ENCODE data around the gene ADARB1.

Gene ADARB1

DNA sequence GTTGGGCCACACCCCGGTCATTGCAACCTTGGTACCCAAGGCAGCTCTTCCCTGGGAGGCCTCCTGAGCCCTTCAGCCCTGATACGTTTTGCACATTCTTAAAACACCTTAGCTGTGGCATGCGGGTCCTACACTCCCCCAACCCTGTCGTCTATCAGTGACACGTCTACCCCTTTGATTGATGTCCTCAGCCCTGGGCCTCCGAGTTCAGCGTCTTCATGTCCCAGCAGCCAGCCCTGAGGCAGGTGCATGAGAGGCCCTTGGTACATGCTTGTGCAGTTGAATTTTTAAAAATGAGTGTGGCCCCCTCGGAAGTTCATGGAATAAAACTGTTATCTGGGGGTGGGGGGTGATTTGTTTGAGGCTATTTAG is 38.9 kb upstream of the ADARB1 start:
- ChIA-PET POLR2A (no interaction called here), CTCF (interaction anchor here (0.6 kb wide), 1 partner anchor 175 kb away, joined by 3 read pairs; no protein-coding TSS in a partner anchor)
- no peak for TF ChIP-seq ZNF747 (tag by site-specific recombination; IDR thresholded peaks at IDR 0.05)
- Histone ChIP-seq H3K4me1 (ENCODE audit: control insufficient read depth, insufficient read depth, low read length) (no peaks in the 10 kb centered on the region), H3K9me3 (ENCODE audit: control insufficient read depth, insufficient read depth, low read depth, low read length) (no peaks in the 10 kb centered on the region), H3K4me3 (ENCODE audit: low read depth, low read length) (no peak overlapping the region), H3K27ac (ENCODE audit: extremely low read depth, low read depth, low read length) (no peak overlapping the region), H3K36me3 (ENCODE audit: control insufficient read depth in 2 of 2, insufficient read depth in 1 of 2, low read length in 2 of 2) (no peaks in the 10 kb centered on the region)

DNA sequence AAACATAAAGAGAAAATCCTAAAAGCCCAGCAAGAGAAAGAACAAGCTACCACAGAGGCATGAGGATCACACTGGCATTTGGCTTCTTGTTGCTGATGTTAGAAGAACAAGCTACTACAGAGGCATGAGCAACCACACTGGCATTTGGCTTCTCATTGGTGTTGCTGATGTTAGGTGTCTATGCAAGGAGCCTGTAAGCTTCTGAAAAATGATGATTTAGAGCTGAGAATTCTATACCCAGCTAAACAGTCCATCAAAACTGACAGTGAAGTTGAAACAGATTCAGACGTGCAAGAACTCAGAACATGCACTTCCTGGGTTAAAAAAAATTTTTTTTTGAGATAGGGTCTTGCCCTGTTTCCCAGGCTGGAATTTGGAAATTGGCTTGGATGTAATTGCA is 37.8 kb upstream of the ADARB1 start:
- no peaks in the 10 kb centered on the region for H3K36me3 ChIP-seq (ENCODE audit: control insufficient read depth in 2 of 2, insufficient read depth in 1 of 2, low read length in 2 of 2)
- TF ChIP-seq SETDB1 (IDR thresholded peaks at IDR 0.05; ENCODE audit: insufficient read length, low read length), result peak; percentile 60
- no peak for TF ChIP-seq ZNF585B (tag by site-specific recombination; IDR thresholded peaks at IDR 0.05)
- no peak for TF ChIP-seq ZNF704 (tag by site-specific recombination; IDR thresholded peaks at IDR 0.05)
- H3K4me3 ChIP-seq (ENCODE audit: low read depth, low read length), result no peak overlapping the region
- POLR2A ChIA-PET, result no interaction called here
- no peak overlapping the region for H3K27ac ChIP-seq (ENCODE audit: extremely low read depth, low read depth, low read length)
- no peaks in the 10 kb centered on the region for H3K4me1 ChIP-seq (ENCODE audit: control insufficient read depth, insufficient read depth, low read length)
- no peaks in the 10 kb centered on the region for H3K9me3 ChIP-seq (ENCODE audit: control insufficient read depth, insufficient read depth, low read depth, low read length)
- CTCF ChIA-PET, result interaction anchor here (0.6 to 0.9 kb wide), 2 partner anchors 26 to 101 kb away, joined by 3 read pairs; no protein-coding TSS in a partner anchor

- no peak overlapping the region for H3K27ac ChIP-seq (ENCODE audit: extremely low read depth, low read depth, low read length)
- no peaks in the 10 kb centered on the region for H3K4me1 ChIP-seq (ENCODE audit: control insufficient read depth, insufficient read depth, low read length)
- no peaks in the 10 kb centered on the region for H3K9me3 ChIP-seq (ENCODE audit: control insufficient read depth, insufficient read depth, low read depth, low read length)
- ChIA-PET POLR2A (no interaction called here), CTCF (interaction anchor here (0.5 to 1.3 kb wide), 2 partner anchors 10 to 843 kb away, joined by 3 to 5 read pairs; no protein-coding TSS in a partner anchor)
- TF ChIP-seq ZNF404 (tag by site-specific recombination; IDR thresholded peaks at IDR 0.05) (no peak), ZBTB1 (tag by site-specific recombination; IDR thresholded peaks at IDR 0.05) (no peak), RBAK (tag by site-specific recombination; IDR thresholded peaks at IDR 0.05) (no peak), ZNF677 (tag by site-specific recombination; IDR thresholded peaks at IDR 0.05) (no peak)
- H3K36me3 ChIP-seq (ENCODE audit: control insufficient read depth in 2 of 2, insufficient read depth in 1 of 2, low read length in 2 of 2), result no peaks in the 10 kb centered on the region
- no peak overlapping the region for H3K4me3 ChIP-seq (ENCODE audit: low read depth, low read length)
Measured at GRCh38 chr21:45037986-45038385, 36.4 kb upstream of the ADARB1 start.

DNA sequence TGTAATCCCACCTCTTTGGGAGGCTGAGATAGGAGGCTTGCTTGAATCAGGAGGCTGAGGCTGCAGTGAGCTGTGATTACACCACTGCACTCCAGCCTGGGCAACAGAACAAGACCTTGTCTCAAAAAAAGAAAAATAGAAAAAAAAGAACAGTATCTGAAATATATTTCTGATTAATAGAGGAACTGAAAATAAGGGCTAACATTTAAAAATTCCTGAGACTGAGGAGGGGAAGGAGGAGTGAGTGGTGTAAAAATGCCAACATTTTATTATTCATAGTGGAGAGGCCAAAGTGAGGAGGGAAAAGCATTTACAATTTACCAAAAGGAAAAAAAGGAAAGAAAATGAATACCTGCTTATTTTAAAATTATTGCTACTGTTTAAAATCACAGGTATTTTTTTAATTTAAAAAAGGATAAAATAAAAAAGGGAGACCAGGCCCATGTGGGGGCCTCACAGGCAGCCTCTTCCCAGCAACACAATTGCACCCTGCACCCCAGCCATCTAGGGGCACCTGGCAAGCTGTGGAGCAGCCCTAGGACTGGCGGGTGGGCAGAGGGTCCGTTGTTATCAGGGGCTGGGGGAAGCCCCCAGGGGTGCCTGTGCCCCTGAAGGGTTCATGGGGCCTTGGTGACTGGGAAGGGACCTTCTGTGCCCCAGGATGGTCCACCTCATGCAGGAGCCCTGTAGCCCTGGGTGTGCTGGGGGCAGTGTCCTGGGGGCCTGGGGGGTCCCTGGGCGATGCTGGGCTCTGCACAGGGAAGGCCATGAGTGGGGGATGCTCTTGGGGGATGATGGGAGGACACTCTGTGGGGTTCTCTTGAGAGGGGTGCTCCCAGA is 34.8 kb upstream of the ADARB1 start:
- Histone ChIP-seq H3K27ac (ENCODE audit: extremely low read depth, low read depth, low read length) (no peak overlapping the region), H3K36me3 (ENCODE audit: control insufficient read depth in 2 of 2, insufficient read depth in 1 of 2, low read length in 2 of 2) (no peaks in the 10 kb centered on the region), H3K4me1 (ENCODE audit: control insufficient read depth, insufficient read depth, low read length) (no peaks in the 10 kb centered on the region), H3K9me3 (ENCODE audit: control insufficient read depth, insufficient read depth, low read depth, low read length) (no peaks in the 10 kb centered on the region), H3K4me3 (ENCODE audit: low read depth, low read length) (no peak overlapping the region)
- POLR2A ChIA-PET, result no interaction called here
- CTCF ChIA-PET, result no interaction called here
- TF ChIP-seq ZNF280C (tag by site-specific recombination; IDR thresholded peaks at IDR 0.05) (no peak), ZNF785 (tag by site-specific recombination; IDR thresholded peaks at IDR 0.05) (no peak), ZNF37A (tag by site-specific recombination; IDR thresholded peaks at IDR 0.05) (no peak), ZNF626 (tag by site-specific recombination; IDR thresholded peaks at IDR 0.05) (no peak), ZNF510 (tag by site-specific recombination; IDR thresholded peaks at IDR 0.05; ENCODE audit: insufficient replicate concordance) (no peak), PRDM1 (tag by site-specific recombination; IDR thresholded peaks at IDR 0.05) (no peak), ZNF621 (tag by site-specific recombination; IDR thresholded peaks at IDR 0.05) (no peak), ZFP3 (tag by site-specific recombination; IDR thresholded peaks at IDR 0.05; ENCODE audit: low read depth) (no peak), ZNF629 (tag by site-specific recombination; IDR thresholded peaks at IDR 0.05) (no peak)
